ENCODE data around the gene DNASE1L2.
"Not testable (repeated sequence)": the region's sequence is repeated elsewhere in the genome, so short reads cannot be mapped to it uniquely, and the experiment has no call there.

Gene DNASE1L2

GRCh38 chr16:2203119-2203688 lies 33.0 kb upstream of the DNASE1L2 start:
- DNase-seq (ENCODE audit: low spot score) = not testable (repeated sequence)

- DNase-seq (ENCODE audit: low spot score) = no peak
These were observed 31.7 kb upstream of the DNASE1L2 start for GRCh38 chr16:2204416-2205103.

GRCh38 chr16:2205104-2205966 lies 30.9 kb upstream of the DNASE1L2 start, which contains the start of gene MLST8:
Gene MLST8, plus strand, starts transcription at chr16:2205454. Its CDS starts 632 bp downstream, at chr16:2206086.
- DNase-seq (ENCODE audit: low spot score) = peak; percentile 86

GRCh38 chr16:2205967-2206313 lies 30.3 kb upstream of the DNASE1L2 start:
- DNase-seq (ENCODE audit: low spot score) = no peak

GRCh38 chr16:2206420-2206779 lies 29.8 kb upstream of the DNASE1L2 start:
- no peak for DNase-seq (ENCODE audit: low spot score)

- DNase-seq (ENCODE audit: low spot score) = no peak
These were observed 29.3 kb upstream of the DNASE1L2 start for GRCh38 chr16:2206780-2207433.

- no peak for DNase-seq (ENCODE audit: low spot score)
These were observed 28.4 kb upstream of the DNASE1L2 start for GRCh38 chr16:2207872-2208271.

GRCh38 chr16:2208308-2208707 lies 27.9 kb upstream of the DNASE1L2 start:
- no peak for DNase-seq (ENCODE audit: low spot score)

- no peak for DNase-seq (ENCODE audit: low spot score)
These were observed 27.5 kb upstream of the DNASE1L2 start for GRCh38 chr16:2208772-2209171.

DNA sequence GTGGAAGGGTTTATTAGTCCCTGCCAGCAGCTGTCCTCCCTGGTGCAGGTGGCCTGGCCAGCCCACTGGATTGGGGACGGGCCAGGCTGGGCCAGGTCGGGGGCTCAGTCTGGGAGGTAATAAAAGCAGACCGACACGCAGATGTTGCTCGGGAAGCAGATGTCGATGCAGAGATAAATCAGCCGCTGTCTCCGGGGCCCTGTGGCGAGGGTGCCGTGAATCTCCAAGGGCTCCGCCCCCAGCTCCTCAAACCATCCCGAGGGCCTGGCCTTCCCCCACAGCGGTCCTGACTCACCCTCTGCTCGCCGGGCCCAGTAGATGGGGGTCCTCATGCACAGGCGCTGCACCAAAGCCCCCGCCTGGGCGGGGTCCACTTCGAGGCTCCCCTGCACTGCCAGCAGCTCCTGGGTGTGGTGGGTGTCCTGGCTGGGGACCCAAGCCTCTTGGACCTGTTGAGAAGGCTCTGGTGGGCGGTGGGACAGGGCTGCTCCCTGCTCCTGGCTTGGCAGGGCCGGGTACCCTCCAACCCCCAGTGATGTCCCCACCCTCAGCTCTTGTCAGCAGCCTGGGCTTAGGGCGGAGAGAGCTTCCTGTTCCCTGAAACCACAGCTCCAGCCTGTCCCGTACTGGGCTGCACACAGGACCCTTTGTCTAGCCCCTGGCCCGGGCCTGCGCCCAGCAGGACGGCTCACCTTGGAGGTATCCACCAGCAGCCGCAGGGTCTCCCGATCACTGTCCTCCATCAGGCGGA lies 26.8 kb upstream of the DNASE1L2 start:
- DNase-seq (ENCODE audit: low spot score) = no peak

DNA sequence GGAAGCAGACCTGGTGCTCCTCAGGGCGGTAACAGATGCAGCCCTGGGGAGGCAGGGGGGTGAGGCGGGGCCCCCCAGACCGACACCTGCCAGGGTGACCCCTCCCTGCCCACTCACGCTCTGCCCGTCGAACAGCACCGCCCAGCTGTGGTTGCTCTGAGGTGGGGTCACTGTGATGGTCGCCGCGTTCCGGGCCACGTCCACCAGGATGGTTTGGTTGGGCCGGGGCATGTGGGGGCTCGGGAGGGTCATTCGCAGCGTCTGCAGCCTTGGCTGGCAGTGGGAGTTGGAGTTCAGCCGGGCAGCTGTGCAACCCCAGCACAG lies 26.3 kb upstream of the DNASE1L2 start:
- DNase-seq (ENCODE audit: low spot score) = no peak

- DNase-seq (ENCODE audit: low spot score) = no peak
These were observed 25.6 kb upstream of the DNASE1L2 start, which contains the start of gene BRICD5 for GRCh38 chr16:2210386-2211365. Gene BRICD5, minus strand, starts transcription at chr16:2210863. Its CDS starts 30 bp downstream, at chr16:2210833.

DNA sequence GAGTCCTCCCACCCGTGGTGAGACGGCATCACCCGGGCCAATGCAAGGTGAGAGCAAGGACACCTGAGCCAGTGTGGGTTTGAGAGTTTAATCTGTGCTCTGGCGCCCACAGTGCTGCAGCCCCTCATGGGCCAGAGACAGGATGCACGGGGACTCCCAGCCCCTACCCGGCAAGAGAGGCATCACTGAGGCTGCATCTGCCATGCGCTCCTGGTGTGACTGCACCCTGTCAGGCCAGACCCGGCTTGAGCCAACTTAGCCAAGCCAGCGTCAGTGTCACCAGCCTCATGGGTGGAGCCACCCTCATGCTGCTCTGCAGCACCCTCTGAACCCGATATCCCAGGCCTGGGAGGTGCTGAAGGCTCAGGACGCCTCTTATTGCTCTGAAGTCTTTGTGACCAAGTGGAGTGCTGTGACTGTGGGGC lies 24.3 kb upstream of the DNASE1L2 start:
- DNase-seq (ENCODE audit: low spot score) = no peak

DNA sequence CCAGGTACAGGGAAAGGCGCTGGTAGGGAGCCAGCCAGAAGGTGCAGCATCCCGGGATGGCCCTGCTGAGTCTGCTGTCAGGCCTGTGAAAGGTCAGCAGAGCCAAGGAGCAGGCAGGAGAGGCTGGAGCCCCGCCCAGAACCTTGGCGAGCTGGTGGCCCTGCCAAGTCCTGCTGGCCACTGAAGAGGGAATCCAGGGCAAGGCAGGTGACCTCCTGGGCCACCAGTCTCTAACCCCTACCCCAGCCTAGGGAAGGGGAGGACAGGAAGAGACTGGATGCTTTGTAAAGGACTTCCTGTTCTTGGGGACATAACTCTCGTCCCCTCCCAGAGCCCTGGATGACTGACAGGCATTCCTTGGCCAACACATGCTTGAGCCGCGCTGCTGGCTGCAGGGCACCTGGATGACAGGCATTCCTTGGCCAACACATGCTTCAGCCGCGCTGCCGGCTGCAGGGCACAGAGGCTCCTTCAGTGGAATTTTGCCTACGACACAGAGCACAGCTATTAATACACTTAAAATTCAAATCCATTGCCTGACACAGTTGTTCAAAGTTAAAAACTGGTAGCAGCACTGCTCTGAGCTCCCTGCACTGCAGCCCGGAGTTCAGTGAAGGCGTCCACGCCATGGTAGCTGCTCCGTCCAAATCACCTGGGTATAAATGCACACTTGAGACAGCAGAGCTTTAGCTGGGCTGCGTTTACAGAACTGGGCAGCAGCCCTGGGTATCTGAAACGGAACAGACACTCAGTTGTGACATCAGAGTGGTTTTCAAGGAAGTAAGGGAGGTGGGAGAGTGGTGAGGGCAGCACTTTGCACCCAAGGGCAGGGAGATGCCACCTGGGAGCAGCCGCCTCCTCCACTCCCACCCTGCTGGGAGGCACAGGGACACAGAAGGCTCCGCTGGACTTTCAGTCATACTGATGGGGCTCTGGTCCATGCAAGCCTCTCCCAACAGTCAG lies 23.6 kb upstream of the DNASE1L2 start:
- no peak for DNase-seq (ENCODE audit: low spot score)

DNA sequence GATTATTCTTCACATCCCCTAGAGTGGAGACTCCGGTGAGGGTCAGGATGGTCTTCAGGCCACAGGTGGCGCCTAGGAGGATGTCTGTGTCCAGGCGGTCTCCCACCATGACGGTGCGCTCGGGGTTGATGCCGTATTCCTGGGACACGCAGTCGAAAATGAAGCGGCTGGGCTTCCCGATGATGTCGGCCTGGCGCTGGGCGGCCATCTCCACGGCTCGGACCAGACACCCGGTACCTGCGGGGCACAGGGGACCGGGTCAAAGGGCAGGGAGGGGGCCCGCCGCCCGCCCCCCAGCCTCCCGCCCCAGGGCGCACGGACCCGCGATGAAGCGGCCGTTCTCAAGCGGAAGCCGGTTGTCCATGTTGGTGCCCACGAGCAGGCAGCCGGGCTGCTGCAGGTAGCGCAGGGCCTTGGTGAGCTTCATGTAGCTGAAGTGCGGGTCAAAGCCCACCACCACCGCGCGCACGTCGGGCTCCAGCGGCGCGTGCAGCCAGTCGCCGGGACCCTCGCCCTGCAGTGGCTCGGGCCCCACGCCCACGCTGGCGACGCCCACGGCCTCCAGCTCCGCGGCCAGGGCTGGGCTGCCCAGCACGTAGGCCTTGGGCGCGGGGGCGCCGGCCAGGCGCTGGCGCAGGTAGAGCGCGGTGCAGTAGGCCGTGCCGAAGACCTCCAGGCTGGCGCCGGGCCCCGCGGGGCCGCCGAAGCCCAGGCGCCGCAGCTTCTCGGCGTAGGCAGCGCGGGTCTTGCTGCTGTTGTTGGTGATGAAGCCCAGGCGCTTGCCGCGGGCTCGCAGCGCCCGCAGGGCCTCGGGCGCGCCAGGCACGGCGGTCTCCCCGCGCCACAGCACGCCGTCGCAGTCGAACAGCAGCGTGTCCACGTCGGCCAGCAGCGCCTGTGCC lies 22.2 kb upstream of the DNASE1L2 start:
- no peak for DNase-seq (ENCODE audit: low spot score)

DNA sequence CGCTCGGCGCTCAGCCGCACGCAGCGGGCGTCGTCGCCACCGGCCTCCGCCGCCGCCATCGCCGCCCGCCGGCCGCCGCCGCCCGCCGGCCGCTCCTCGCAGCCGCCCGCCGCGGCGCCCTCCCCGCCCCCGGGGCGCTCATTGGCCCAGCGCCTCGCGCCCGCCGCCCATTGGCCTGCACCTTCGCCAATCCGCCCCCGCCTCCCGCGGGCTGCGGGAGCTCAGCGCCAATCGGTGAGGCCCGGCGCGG lies 21.6 kb upstream of the DNASE1L2 start, which contains the start of gene PGP:
TSS of gene PGP (minus strand) at position 122 of the 250 bp plus-strand sequence. CDS start at position 59, 63 bp downstream.
- DNase-seq (ENCODE audit: low spot score) = no peak

- no peak for DNase-seq (ENCODE audit: low spot score)
These were observed 19.9 kb upstream of the DNASE1L2 start for GRCh38 chr16:2216330-2216729.

GRCh38 chr16:2223221-2223941 lies 12.9 kb upstream of the DNASE1L2 start, which contains the start of gene E4F1:
Gene E4F1, plus strand, starts transcription at chr16:2223591. Its CDS starts 23 bp downstream, at chr16:2223614.
- peak; percentile 100 for DNase-seq (ENCODE audit: low spot score)

Data from Ammon's horn (tissue), 1 donor.